Measurements from ENCODE around the gene CFTR.

DNA sequence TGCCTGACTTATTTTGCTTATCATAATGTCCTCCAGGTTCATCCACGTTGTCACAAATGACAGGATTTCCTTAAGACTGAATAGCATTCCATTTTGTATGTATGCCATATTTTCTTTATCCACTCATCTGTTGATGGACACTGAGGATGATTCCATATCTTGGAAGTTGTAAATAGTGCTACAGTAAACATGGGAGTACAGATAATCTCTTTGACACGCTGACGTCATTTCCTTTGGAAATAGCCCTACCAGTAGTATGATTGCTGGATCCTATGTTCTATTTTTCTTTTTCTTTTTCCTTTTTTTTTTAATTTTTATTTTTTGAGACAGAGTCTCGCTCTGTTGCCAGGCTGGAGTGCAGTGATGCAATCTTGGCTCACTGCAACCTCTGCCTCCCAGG, 225.8 kb downstream of the CFTR start:
- TF ChIP-seq CTCF (conservative IDR thresholded peaks at IDR 0.05 in 1 of 2, IDR thresholded peaks at IDR 0.05 in 1 of 2; ENCODE audit: low read depth in 1 of 2, low read length in 2 of 2) (no peak), EZH2 (IDR thresholded peaks at IDR 0.05; ENCODE audit: low read length, missing control alignments) (no peak)

All from fibroblast of lung (primary cell).